Testis (tissue), 3 donors: ENCODE data around the gene KRT81. TPM values are rescaled to one million over a fixed set of nuclear protein-coding genes. Genes with fewer than 3 reads are reported as not detected.

Experiments used
- DNase-seq: peaks from one replicate; pipeline ENCODE4 v3.0.0-alpha.2; 2019
- H3K27ac ChIP-seq, 2 donors: fragments of 200-600 bp; sonication (generic); one replicate each; pipeline ENCODE4 v1.5.1; 2019
- H3K27me3 ChIP-seq: fragments of 200-600 bp; sonication (generic); one replicate; pipeline ENCODE4 v1.5.1; 2019
- H3K36me3 ChIP-seq: fragments of 200-600 bp; sonication (generic); one replicate; pipeline ENCODE4 v1.5.1; 2017; ENCODE audit warnings: low read depth; ENCODE audit errors: missing control alignments
- H3K4me1 ChIP-seq: fragments of 200-600 bp; sonication (generic); one replicate; pipeline ENCODE4 v1.5.1; 2019
- H3K4me3 ChIP-seq, 2 donors: fragments of 200-600 bp; sonication (generic); one replicate each; pipeline ENCODE4 v1.5.1; 2017 to 2019
- H3K9me3 ChIP-seq: fragments of 200-600 bp; sonication (generic); one replicate; pipeline ENCODE4 v1.5.1; 2017
- POLR2A ChIP-seq: fragments of 450-650 bp; IDR thresholded peaks from one replicate; pipeline ENCODE4 v1.6.1; 2017; ENCODE audit warnings: antibody characterized with exemption, mild to moderate bottlenecking, moderate library complexity
- WGBS, 2 donors: methylation state at CpG; one replicate each; pipeline ENCODE4 v1.1.5; 2018; 5-methylcytosine and 5-hydroxymethylcytosine counted together
- intact Hi-C: fragments of 100-400 bp; cut with DNase I; formaldehyde crosslinking; loops from one replicate; pipeline ENCODE4 v1.15.1; 2023; ENCODE audit warnings: low total_unique reads
- polyA plus RNA-seq: library from polyadenylated mRNA; stranded (reverse); fragments of 350-450 nt; fragmentation: Illumina TruSeq; extraction: RNeasy Lipid Tissue Mini Kit (QIAGEN cat#74804); gene quantifications from one replicate; pipeline ENCODE4 v1.2.3, GENCODE V29; 2014; ENCODE audit warnings: low read depth, low replicate concordance; ENCODE audit not compliant: insufficient read depth
- total RNA-seq, 2 donors: library from RNA; depleted of rRNA; stranded (reverse); fragments of >200 nt; gene quantifications; one replicate each; pipeline ENCODE4 v1.2.3, GENCODE V29; 2016
- TF ChIP-seq, protein P1 (sequence below), 3 experiments: fragments of 450-650 bp in 2 of 3; fragments of 200-600 bp in 1 of 3; sonication (generic) in 1 of 3; IDR thresholded peaks; one replicate each; pipeline ENCODE4 v1.5.1; 2016 to 2019; ENCODE audit warnings: antibody characterized with exemption in 3 of 3, mild to moderate bottlenecking in 2 of 3, moderate library complexity in 1 of 3

KRT81 gene
- total and polyA plus RNA-seq, 3 donors from 2014 or later = 0.74 TPM; not detected in 2

DNA sequence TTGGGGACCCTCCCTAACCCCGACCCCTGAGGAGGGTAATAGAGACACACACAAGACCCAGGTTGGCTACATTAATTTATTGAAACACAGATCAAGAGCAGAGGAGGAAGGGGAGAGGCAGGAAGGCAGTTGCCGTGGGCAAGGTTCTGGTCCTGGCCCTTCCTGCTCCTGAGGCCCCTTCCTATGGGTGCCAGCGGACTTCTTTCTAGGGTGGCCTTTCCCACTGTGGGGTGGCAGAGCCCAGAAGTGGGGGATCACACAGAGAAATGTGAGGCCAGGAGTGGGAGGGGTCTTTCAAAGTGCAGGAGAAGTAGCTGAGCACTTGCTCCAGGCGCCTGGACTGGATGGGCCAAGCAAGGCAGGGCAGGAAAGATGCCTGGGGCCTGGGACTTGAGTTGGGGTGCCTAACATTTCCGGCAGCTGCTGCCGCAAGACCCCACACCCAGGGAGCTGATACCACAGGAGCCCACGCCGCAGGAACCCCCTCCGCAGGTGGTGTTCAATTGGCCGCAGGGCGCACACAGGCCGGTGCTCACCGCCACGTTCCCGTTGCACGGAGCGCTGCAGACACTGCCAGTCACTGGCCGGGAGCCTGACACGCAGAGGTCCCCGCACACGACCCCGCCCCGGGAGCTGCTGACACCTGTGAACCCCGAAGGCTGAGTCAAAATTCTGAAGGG is 5.3 kb downstream of the KRT81 start:
- intact Hi-C loops = no loop called here
- Histone ChIP-seq H3K9me3 (no peaks in the 10 kb centered on the region), H3K4me3 (no peak overlapping the region), H3K27me3 (no peaks in the 10 kb centered on the region), H3K36me3 (no peaks in the 10 kb centered on the region), H3K27ac (no peak overlapping the region), H3K4me1 (no peaks in the 10 kb centered on the region)
- DNase-seq = no peak
- WGBS, 2 donors = 83 to 91% methylated on average over 4 to 24 of the region's 24 CpGs
- TF ChIP-seq POLR2A = no peak
- TF ChIP-seq, protein P1, sequence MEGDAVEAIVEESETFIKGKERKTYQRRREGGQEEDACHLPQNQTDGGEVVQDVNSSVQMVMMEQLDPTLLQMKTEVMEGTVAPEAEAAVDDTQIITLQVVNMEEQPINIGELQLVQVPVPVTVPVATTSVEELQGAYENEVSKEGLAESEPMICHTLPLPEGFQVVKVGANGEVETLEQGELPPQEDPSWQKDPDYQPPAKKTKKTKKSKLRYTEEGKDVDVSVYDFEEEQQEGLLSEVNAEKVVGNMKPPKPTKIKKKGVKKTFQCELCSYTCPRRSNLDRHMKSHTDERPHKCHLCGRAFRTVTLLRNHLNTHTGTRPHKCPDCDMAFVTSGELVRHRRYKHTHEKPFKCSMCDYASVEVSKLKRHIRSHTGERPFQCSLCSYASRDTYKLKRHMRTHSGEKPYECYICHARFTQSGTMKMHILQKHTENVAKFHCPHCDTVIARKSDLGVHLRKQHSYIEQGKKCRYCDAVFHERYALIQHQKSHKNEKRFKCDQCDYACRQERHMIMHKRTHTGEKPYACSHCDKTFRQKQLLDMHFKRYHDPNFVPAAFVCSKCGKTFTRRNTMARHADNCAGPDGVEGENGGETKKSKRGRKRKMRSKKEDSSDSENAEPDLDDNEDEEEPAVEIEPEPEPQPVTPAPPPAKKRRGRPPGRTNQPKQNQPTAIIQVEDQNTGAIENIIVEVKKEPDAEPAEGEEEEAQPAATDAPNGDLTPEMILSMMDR (IDR thresholded peaks at IDR 0.05) = no peak

DNA sequence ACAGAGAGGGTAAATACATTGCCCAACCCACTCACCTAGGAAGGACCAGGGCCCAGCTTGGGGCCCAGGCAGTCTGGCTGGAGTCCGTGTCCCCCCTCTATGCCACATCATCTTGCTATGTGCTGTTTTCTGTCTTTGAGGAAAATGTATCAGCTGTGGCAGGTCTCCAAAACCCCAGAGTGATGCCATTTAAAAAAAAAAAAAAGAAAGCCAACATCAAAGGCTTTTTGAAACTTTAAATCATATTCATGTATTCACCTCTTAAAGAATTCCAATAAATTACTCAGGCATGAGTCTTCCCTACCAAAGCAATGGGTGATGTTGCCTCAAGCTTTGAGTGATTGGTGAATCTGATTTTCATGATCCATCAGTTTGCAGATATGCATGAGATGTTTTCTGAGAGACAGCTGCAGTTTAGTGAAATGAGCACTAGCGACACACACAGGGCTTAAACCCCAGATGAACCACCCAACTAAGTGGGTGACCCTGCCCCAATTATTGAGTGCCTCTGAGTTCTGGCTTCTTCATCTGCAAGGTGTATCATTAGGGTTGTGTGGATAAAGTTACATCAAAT is 6.1 kb downstream of the KRT81 start:
- Histone ChIP-seq H3K4me1 (no peaks in the 10 kb centered on the region), H3K4me3 (no peak overlapping the region), H3K27me3 (no peaks in the 10 kb centered on the region), H3K9me3 (no peaks in the 10 kb centered on the region), H3K36me3 (no peaks in the 10 kb centered on the region), H3K27ac (no peak overlapping the region)
- 97 to 98% methylated on average over 2 of the region's 2 CpGs for WGBS, 2 donors
- no peak for TF ChIP-seq POLR2A
- TF ChIP-seq, protein P1 (IDR thresholded peaks at IDR 0.05) = no peak
- DNase-seq = no peak
- intact Hi-C loops = no loop called here

DNA sequence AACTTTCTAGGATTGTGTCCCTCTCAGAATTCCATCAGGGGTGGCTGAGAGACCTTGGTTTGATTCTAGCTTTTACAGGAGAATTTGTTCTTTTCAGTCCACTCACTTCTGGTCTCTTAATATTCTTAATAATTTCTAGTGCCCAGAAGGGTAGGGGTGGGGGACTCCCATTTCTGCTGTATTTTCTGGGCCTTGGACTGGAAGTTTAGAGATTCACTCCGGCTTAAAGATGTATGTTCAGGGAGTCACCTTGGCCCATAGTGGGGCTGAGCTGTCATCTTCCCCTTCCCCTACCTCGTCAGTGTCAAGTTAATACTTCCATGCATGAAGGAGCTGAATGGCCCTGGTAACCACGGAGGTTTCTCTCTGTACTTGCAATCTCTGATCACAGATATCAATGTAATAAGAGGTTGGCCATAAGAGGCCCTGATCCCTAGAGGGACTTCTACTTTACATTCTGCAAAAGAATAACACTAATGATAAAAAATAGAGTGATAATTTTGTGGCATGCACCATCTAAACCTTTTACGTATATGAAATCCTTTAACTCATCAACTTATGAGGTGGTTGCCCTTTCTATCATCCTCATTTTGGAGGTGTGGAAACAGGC is 6.7 kb downstream of the KRT81 start:
- no peaks in the 10 kb centered on the region for H3K4me1 ChIP-seq
- TF ChIP-seq POLR2A = no peak
- TF ChIP-seq, protein P1 (IDR thresholded peaks at IDR 0.05) = no peak
- H3K4me3 ChIP-seq = no peak overlapping the region
- no peaks in the 10 kb centered on the region for H3K9me3 ChIP-seq
- no peak for DNase-seq
- 61 to 89% methylated on average over 4 of the region's 4 CpGs for WGBS, 2 donors
- H3K36me3 ChIP-seq = no peaks in the 10 kb centered on the region
- H3K27me3 ChIP-seq = no peaks in the 10 kb centered on the region
- no peak overlapping the region for H3K27ac ChIP-seq
- intact Hi-C loops = no loop called here

DNA sequence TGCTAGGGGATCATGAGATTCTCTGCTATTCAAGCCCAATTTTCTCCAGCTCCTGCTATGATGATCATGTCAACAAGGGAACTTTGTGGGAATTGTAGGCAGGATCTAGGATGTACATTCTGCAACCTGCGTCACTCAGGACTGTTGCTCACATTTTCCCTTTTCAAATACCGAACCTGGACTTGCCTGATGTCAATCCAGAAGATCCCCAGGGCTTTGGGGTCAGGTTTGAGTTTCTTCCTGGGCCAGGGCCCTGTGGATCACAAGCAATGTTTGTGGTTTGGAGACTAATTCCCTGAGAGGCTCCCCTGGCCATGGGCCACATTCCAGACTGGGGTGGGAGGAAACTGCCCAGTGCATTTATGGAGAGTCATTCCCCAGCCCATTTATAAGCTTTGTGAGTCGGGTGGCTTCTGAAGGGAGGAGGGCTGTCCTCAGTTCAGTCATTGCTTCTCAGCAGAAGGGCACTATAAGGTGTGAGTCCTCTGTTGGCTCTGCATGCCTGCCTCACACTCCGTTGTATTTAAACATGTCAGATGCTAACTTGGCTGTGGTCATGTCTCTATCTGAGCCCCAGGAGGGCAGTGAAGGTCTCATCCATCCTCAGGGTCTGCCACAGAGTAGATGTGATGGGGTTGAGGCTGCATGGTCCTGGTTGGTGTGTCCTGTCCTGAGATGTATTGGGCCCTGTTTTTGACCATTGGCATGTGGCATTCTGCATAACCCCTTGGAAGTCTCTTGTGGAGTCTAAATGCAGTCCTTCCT is 10.4 kb downstream of the KRT81 start:
- no peak overlapping the region for H3K27ac ChIP-seq
- no peak for DNase-seq
- no peak overlapping the region for H3K4me3 ChIP-seq
- H3K9me3 ChIP-seq = no peaks in the 10 kb centered on the region
- intact Hi-C loops = no loop called here
- TF ChIP-seq, protein P1 (IDR thresholded peaks at IDR 0.05) = no peak
- TF ChIP-seq POLR2A = no peak
- H3K27me3 ChIP-seq = no peaks in the 10 kb centered on the region
- H3K4me1 ChIP-seq = no peaks in the 10 kb centered on the region
- WGBS, 2 donors = 54 to 65% methylated on average over 2 to 4 of the region's 4 CpGs
- H3K36me3 ChIP-seq = no peaks in the 10 kb centered on the region
